Retinal pigment epithelial cell (primary cell): ENCODE measurements around the gene C1QTNF1.

Experiments
- DNase-seq: peaks from one replicate; pipeline ENCODE4 v3.0.0-alpha.2; 2010; ENCODE audit warnings: low read depth
- H3K4me3 ChIP-seq: 2 replicates; pipeline ENCODE4 v1.5.1; 2011; ENCODE audit warnings: mild to moderate bottlenecking, low read length, control low read depth, moderate library complexity
- CTCF ChIP-seq: conservative IDR thresholded peaks from 2 replicates; pipeline ENCODE4 v1.5.1; 2011; ENCODE audit warnings: low read depth, low read length, control low read depth, inconsistent platforms

The C1QTNF1 gene

GRCh38 chr17:79047291-79047920 lies 23.4 kb downstream of the C1QTNF1 start:
- no peak for TF ChIP-seq CTCF
- H3K4me3 ChIP-seq = no peak overlapping the region
- no peak for DNase-seq

GRCh38 chr17:79047923-79048825 lies 24.2 kb downstream of the C1QTNF1 start:
- TF ChIP-seq CTCF = no peak
- no peak overlapping the region for H3K4me3 ChIP-seq
- DNase-seq = no peak

GRCh38 chr17:79048826-79049755 lies 25.1 kb downstream of the C1QTNF1 start:
- TF ChIP-seq CTCF = no peak
- DNase-seq = no peak
- no peak overlapping the region for H3K4me3 ChIP-seq

- no peak for TF ChIP-seq CTCF
- no peak overlapping the region for H3K4me3 ChIP-seq
- DNase-seq = no peak
Measured at GRCh38 chr17:79049821-79050220, 25.9 kb downstream of the C1QTNF1 start.

GRCh38 chr17:79050551-79050950 lies 26.6 kb downstream of the C1QTNF1 start:
- DNase-seq = no peak
- no peak overlapping the region for H3K4me3 ChIP-seq
- no peak for TF ChIP-seq CTCF

GRCh38 chr17:79051306-79051705 lies 27.3 kb downstream of the C1QTNF1 start:
- no peak overlapping the region for H3K4me3 ChIP-seq
- no peak for DNase-seq
- TF ChIP-seq CTCF = no peak
